ENCODE results near the gene MYLIP. TPM values are rescaled to one million over a fixed set of nuclear protein-coding genes. Genes with fewer than 3 reads are reported as not detected.

Gene MYLIP
- total and polyA plus RNA-seq, 2 of the 13 experiments (the other 11 are each of a cell fraction or from before 2014, with no cell fraction given) = 3.4 to 10.8 TPM

DNA sequence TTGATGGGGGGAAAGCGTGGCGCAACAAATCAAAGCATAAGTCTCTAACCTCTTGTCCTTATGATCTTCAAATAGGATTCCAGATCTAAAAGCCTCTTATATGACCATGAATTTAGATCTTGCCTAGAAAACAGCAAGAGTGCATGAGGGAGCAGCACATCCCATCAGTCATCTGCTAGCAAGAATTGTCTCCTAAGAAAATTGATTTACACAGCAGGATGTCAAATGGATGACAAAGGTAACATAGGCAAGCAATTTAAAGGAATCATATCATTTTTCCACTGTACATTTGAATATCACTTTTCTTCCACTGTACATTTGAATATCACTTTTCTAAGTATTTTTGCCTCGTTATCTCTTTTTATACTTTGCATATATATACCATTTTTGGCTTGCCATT, 7.5 kb upstream of the MYLIP start:
- Histone ChIP-seq H2AFZ (ENCODE audit: low read length) (no peak overlapping the region), H3K27ac (ENCODE audit: extremely low read length, insufficient read depth, low read length) (no peak overlapping the region), H3K4me1 (ENCODE audit: insufficient read depth, low read length) (no peaks in the 10 kb centered on the region), H3K79me2 (ENCODE audit: insufficient read depth, low read length) (no peaks in the 10 kb centered on the region), H3K4me3 (replicated peaks in 1 of 3; ENCODE audit: insufficient read depth in 1 of 3, low read depth in 2 of 3, low read length in 3 of 3) (no peak overlapping the region), H3K36me3 (replicated peaks in 1 of 2; ENCODE audit: control insufficient read depth in 1 of 2, insufficient read depth in 2 of 2, low read length in 2 of 2) (no peaks in the 10 kb centered on the region), H3K27me3 (ENCODE audit: control insufficient read depth in 1 of 2, insufficient read depth in 2 of 2, low read length in 2 of 2) (peaks cover 0 to 28% of the 10 kb centered on the region in 2 experiments; a peak in 4 of 5 replicates), H3K4me2 (ENCODE audit: low read depth, low read length) (no peak overlapping the region), H4K20me1 (ENCODE audit: insufficient read depth, low read length) (no peaks in the 10 kb centered on the region), H3K9me3 (ENCODE audit: low read length) (no peaks in the 10 kb centered on the region), H3K9ac (ENCODE audit: insufficient read depth, low read depth, low read length) (no peak overlapping the region)
- no TSS peak for BruUV-seq (replicated peaks)
- intact Hi-C loops (cut with micrococcal nuclease; ENCODE audit: unreplicated experiment) = no loop called here
- 62% methylated on average over 3 of the region's 3 CpGs for WGBS (ENCODE audit: low lambda C conversion rate)
- in situ Hi-C loops (cut with HindIII; ENCODE audit: extremely low pct_ligation_motif_present, low pct_unique_long_range_greater_than_20kb) = no loop called here
- no peak for DNase-seq (ENCODE audit: low spot score)
- no peak for ATAC-seq
- CTCF ChIA-PET (ENCODE audit: low intra/inter-chr PET ratio, low total read pairs) = no interaction called here
- POLR2A ChIA-PET = no interaction called here
- no peak for FAIRE-seq
- no peak for TF ChIP-seq TCF7L2 (IDR thresholded peaks at IDR 0.05; ENCODE audit: low read depth, low read length)
- TF ChIP-seq TRIM24 (CRISPR knock-in tag; IDR thresholded peaks at IDR 0.05) = no peak
- no peak for TF ChIP-seq NCOA5 (CRISPR knock-in tag; IDR thresholded peaks at IDR 0.05)
- TF ChIP-seq JARID2 (CRISPR knock-in tag; IDR thresholded peaks at IDR 0.05; ENCODE audit: insufficient replicate concordance) = no peak
- no peak for TF ChIP-seq ZNF768 (CRISPR knock-in tag; IDR thresholded peaks at IDR 0.05)
- TF ChIP-seq, protein P1, sequence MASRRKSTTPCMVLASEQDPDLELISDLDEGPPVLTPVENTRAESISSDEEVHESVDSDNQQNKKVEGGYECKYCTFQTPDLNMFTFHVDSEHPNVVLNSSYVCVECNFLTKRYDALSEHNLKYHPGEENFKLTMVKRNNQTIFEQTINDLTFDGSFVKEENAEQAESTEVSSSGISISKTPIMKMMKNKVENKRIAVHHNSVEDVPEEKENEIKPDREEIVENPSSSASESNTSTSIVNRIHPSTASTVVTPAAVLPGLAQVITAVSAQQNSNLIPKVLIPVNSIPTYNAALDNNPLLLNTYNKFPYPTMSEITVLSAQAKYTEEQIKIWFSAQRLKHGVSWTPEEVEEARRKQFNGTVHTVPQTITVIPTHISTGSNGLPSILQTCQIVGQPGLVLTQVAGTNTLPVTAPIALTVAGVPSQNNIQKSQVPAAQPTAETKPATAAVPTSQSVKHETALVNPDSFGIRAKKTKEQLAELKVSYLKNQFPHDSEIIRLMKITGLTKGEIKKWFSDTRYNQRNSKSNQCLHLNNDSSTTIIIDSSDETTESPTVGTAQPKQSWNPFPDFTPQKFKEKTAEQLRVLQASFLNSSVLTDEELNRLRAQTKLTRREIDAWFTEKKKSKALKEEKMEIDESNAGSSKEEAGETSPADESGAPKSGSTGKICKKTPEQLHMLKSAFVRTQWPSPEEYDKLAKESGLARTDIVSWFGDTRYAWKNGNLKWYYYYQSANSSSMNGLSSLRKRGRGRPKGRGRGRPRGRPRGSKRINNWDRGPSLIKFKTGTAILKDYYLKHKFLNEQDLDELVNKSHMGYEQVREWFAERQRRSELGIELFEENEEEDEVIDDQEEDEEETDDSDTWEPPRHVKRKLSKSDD (CRISPR knock-in tag; IDR thresholded peaks at IDR 0.05; ENCODE audit: low read depth) = no peak
- TF ChIP-seq, protein P2, sequence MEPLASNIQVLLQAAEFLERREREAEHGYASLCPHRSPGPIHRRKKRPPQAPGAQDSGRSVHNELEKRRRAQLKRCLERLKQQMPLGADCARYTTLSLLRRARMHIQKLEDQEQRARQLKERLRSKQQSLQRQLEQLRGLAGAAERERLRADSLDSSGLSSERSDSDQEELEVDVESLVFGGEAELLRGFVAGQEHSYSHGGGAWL (CRISPR knock-in tag; IDR thresholded peaks at IDR 0.05) = no peak
- TF ChIP-seq PHF21A (CRISPR knock-in tag; IDR thresholded peaks at IDR 0.05) = no peak
- no peak for TF ChIP-seq NFE2L1 (CRISPR knock-in tag; IDR thresholded peaks at IDR 0.05; ENCODE audit: borderline replicate concordance)
- TF ChIP-seq ZNF629 (CRISPR knock-in tag; conservative IDR thresholded peaks at IDR 0.05) = no peak
- no peak for TF ChIP-seq PAWR (CRISPR knock-in tag; IDR thresholded peaks at IDR 0.05; ENCODE audit: borderline replicate concordance)
- TF ChIP-seq, protein P3, sequence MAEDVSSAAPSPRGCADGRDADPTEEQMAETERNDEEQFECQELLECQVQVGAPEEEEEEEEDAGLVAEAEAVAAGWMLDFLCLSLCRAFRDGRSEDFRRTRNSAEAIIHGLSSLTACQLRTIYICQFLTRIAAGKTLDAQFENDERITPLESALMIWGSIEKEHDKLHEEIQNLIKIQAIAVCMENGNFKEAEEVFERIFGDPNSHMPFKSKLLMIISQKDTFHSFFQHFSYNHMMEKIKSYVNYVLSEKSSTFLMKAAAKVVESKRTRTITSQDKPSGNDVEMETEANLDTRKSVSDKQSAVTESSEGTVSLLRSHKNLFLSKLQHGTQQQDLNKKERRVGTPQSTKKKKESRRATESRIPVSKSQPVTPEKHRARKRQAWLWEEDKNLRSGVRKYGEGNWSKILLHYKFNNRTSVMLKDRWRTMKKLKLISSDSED (CRISPR knock-in tag; IDR thresholded peaks at IDR 0.05) = no peak
